ENCODE data around the gene PTGDS. TPM values are rescaled to one million over a fixed set of nuclear protein-coding genes. Genes with fewer than 3 reads are reported as not detected.

The PTGDS gene
- total RNA-seq, 1 experiment from 2014 or later = not detected

DNA sequence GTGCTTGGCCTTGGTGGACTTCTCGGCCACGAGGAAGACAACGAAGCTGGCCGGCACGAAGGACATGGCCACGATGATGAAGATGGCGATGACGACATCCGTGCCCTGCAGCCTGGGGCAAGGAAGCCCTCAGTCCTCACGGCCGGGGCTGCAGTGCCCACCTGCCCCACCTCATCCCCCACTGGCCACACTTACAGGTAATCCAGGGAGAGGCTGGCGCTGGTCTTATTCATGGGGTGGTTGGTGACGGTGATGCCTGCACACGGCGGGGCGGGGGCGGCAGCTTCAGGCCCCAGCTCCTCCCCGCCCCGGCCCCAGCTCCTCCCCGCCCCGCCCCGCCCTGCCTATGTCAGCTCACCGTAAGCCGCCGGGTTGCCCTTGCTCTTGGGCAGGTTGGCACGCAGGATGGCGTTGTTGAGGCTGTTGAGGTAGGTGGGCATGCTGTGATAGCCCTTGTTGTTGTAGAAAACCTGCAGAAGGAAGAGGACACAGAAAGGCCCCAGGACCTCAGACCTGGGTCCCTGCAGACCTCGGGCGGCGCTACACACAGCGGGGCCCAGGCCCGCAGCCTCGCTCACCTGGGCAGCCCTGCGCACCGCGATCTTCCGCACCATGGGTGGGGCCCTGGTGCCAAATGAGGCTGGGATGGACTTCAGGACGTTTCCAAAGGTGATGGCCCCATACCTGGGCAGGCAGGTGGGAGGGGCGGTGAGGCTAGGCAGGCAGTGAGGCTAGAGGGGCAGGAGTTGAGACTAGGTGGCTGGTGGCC is 34.8 kb downstream of the PTGDS start:
- H3K4me1 ChIP-seq = no peaks in the 10 kb centered on the region
- TF ChIP-seq, protein P1, sequence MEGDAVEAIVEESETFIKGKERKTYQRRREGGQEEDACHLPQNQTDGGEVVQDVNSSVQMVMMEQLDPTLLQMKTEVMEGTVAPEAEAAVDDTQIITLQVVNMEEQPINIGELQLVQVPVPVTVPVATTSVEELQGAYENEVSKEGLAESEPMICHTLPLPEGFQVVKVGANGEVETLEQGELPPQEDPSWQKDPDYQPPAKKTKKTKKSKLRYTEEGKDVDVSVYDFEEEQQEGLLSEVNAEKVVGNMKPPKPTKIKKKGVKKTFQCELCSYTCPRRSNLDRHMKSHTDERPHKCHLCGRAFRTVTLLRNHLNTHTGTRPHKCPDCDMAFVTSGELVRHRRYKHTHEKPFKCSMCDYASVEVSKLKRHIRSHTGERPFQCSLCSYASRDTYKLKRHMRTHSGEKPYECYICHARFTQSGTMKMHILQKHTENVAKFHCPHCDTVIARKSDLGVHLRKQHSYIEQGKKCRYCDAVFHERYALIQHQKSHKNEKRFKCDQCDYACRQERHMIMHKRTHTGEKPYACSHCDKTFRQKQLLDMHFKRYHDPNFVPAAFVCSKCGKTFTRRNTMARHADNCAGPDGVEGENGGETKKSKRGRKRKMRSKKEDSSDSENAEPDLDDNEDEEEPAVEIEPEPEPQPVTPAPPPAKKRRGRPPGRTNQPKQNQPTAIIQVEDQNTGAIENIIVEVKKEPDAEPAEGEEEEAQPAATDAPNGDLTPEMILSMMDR (IDR thresholded peaks at IDR 0.05; ENCODE audit: insufficient read depth in 1 of 2, low read depth in 1 of 2, low read length in 1 of 2, severe bottlenecking in 1 of 2, unreplicated experiment in 1 of 2) = no peak
- no peaks in the 10 kb centered on the region; the same call in 1 of the 2 replicates for H3K36me3 ChIP-seq (ENCODE audit: control insufficient read depth, insufficient read depth, low read length)
- H3K27me3 ChIP-seq (replicated peaks; ENCODE audit: control insufficient read depth, insufficient read depth, low read length) = no peaks in the 10 kb centered on the region
- no peak for DNase-seq
- Mint-ChIP-seq H3K4me3 (ENCODE audit: unreplicated experiment) (no peak overlapping the region), H3K9me3 (ENCODE audit: unreplicated experiment) (no peaks in the 10 kb centered on the region), H3K36me3 (ENCODE audit: insufficient read depth, unreplicated experiment) (no peaks in the 10 kb centered on the region), H3K4me1 (ENCODE audit: low read depth, unreplicated experiment) (no peaks in the 10 kb centered on the region), H3K27ac (ENCODE audit: unreplicated experiment) (no peak overlapping the region), H3K27me3 (ENCODE audit: insufficient read depth, unreplicated experiment) (no peaks in the 10 kb centered on the region)
- CTCF ChIA-PET = no interaction called here
- no peaks in the 10 kb centered on the region for H3K9me3 ChIP-seq
- no peak overlapping the region for H3K4me3 ChIP-seq (ENCODE audit: low read depth, low read length)
- intact Hi-C loops (cut with micrococcal nuclease; ENCODE audit: unreplicated experiment) = no loop called here
- POLR2A ChIA-PET = no interaction called here
- no TSS peak for BruUV-seq (replicated peaks)

DNA sequence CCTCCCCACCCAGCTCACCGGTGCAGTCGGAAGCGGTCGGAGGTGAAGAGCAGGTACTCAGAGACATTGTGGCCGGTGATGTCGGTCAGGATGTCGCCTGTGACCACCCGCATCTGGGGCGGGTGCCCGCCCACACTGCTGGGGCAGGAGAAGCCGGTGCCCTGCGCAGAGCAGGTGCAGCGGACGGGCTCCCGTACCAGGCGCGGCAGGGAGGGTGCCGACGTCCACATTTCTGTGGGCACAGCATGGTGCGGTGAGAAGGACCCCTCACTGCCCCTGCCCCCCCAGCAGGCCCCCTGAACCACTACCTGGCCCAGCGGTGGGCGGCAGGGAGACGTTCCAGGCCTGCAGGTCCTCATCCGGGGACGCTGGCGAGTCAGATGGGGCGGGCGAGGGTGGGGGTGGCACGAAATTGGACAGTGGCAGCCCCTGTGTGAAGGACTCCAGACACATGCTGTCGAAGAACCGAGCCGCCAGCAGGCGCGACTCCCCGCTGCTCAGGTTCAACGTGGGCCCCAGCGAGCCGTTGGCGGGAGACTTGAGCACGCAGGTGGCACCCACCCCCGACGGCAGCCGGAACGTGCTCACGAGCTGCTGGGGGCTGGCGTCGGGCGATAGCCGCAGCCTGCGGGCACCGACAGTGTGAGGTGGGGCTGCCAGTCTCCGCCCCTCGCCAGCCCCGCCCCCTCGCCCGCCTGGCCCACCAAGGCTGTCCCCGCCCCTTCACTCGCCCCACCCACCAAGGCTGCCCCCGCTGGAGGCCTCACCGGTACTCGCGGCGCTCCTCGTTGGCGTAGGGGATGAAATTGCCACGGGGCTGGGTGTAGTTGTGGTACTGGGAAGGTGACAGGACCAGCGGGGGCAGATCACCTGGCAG is 35.6 kb downstream of the PTGDS start:
- Mint-ChIP-seq H3K4me1 (ENCODE audit: low read depth, unreplicated experiment) (no peaks in the 10 kb centered on the region), H3K9me3 (ENCODE audit: unreplicated experiment) (no peaks in the 10 kb centered on the region), H3K27me3 (ENCODE audit: insufficient read depth, unreplicated experiment) (no peaks in the 10 kb centered on the region), H3K27ac (ENCODE audit: unreplicated experiment) (no peak overlapping the region), H3K36me3 (ENCODE audit: insufficient read depth, unreplicated experiment) (no peaks in the 10 kb centered on the region), H3K4me3 (ENCODE audit: unreplicated experiment) (no peak overlapping the region)
- ChIA-PET CTCF (no interaction called here), POLR2A (no interaction called here)
- Histone ChIP-seq H3K4me1 (no peaks in the 10 kb centered on the region), H3K27me3 (replicated peaks; ENCODE audit: control insufficient read depth, insufficient read depth, low read length) (no peaks in the 10 kb centered on the region), H3K9me3 (no peaks in the 10 kb centered on the region), H3K4me3 (ENCODE audit: low read depth, low read length) (no peak overlapping the region), H3K36me3 (ENCODE audit: control insufficient read depth, insufficient read depth, low read length) (no peaks in the 10 kb centered on the region; the same call in 1 of the 2 replicates)
- BruUV-seq (replicated peaks) = no TSS peak
- TF ChIP-seq, protein P1 (IDR thresholded peaks at IDR 0.05; ENCODE audit: insufficient read depth in 1 of 2, low read depth in 1 of 2, low read length in 1 of 2, severe bottlenecking in 1 of 2, unreplicated experiment in 1 of 2) = no peak
- DNase-seq = no peak
- intact Hi-C loops (cut with micrococcal nuclease; ENCODE audit: unreplicated experiment) = no loop called here

DNA sequence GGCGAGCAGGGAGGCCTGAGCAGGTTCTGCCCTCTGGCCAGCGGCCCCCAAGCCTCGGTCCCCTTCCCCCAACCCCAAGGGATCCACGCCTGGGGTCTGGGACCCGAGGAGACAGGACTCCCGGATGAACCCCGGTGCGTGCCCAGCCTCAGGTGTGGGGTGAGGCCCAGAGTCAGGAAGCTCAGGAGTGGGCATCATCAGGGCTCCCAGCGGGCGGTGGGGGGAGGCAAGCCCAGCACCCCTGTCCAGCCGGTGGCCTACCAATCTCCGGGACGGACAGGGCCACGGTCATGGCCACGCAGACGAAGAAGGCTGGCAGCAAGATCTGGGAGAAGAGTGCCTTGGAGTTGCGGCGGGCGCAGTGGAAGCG is 36.3 kb downstream of the PTGDS start:
- TF ChIP-seq, protein P1 (IDR thresholded peaks at IDR 0.05; ENCODE audit: insufficient read depth in 1 of 2, low read depth in 1 of 2, low read length in 1 of 2, severe bottlenecking in 1 of 2, unreplicated experiment in 1 of 2) = no peak
- Mint-ChIP-seq H3K27ac (ENCODE audit: unreplicated experiment) (no peak overlapping the region), H3K9me3 (ENCODE audit: unreplicated experiment) (no peaks in the 10 kb centered on the region), H3K36me3 (ENCODE audit: insufficient read depth, unreplicated experiment) (no peaks in the 10 kb centered on the region), H3K4me1 (ENCODE audit: low read depth, unreplicated experiment) (no peaks in the 10 kb centered on the region), H3K27me3 (ENCODE audit: insufficient read depth, unreplicated experiment) (no peaks in the 10 kb centered on the region), H3K4me3 (ENCODE audit: unreplicated experiment) (no peak overlapping the region)
- DNase-seq = no peak
- Histone ChIP-seq H3K9me3 (no peaks in the 10 kb centered on the region), H3K4me1 (no peaks in the 10 kb centered on the region), H3K27me3 (replicated peaks; ENCODE audit: control insufficient read depth, insufficient read depth, low read length) (no peaks in the 10 kb centered on the region), H3K36me3 (ENCODE audit: control insufficient read depth, insufficient read depth, low read length) (no peaks in the 10 kb centered on the region; the same call in 1 of the 2 replicates), H3K4me3 (ENCODE audit: low read depth, low read length) (no peak overlapping the region)
- no TSS peak for BruUV-seq (replicated peaks)
- POLR2A ChIA-PET = no interaction called here
- intact Hi-C loops (cut with micrococcal nuclease; ENCODE audit: unreplicated experiment) = no loop called here
- CTCF ChIA-PET = no interaction called here

Measured in Caco-2 (cell line).